Jurkat, Clone E6-1 (cell line): Measurements from ENCODE around the gene KRT25.

Source experiments
- DNase-seq: peaks from one replicate; pipeline ENCODE4 v3.0.0-alpha.2; 2011; ENCODE audit warnings: low read depth, low spot score
- H3K4me3 ChIP-seq: 2 replicates; pipeline ENCODE4 v1.5.1; 2011; ENCODE audit warnings: mild to moderate bottlenecking, low read length, control low read depth, moderate library complexity

The KRT25 gene

GRCh38 chr17:40703652-40704051, 51.5 kb downstream of the KRT25 start, which contains the start of gene KRT24:
Gene KRT24 (minus strand): TSS chr17:40703752. CDS start chr17:40703693, 59 bp downstream.
- no peak for DNase-seq
- H3K4me3 ChIP-seq, result no peak within 1 kb of the TSS

- no peak for DNase-seq
- no peak overlapping the region for H3K4me3 ChIP-seq
These were observed 52.9 kb downstream of the KRT25 start for GRCh38 chr17:40702271-40702670.

- H3K4me3 ChIP-seq, result no peak overlapping the region
- DNase-seq, result no peak
These were observed 55.3 kb downstream of the KRT25 start for GRCh38 chr17:40699853-40700252.

- no peak overlapping the region for H3K4me3 ChIP-seq
- DNase-seq, result no peak
These were observed 55.8 kb downstream of the KRT25 start for GRCh38 chr17:40699371-40699770.
